DOHH2 (cell line): Measurements from ENCODE around the gene IFITM2.
"Not testable (repeated sequence)": the region's sequence is repeated elsewhere in the genome, so short reads cannot be mapped to it uniquely, and the experiment has no call there.

Experiments used
- EZH2phosphoT487 ChIP-seq: fragments of 200-600 bp; sonication (generic); IDR thresholded peaks from 2 replicates; pipeline ENCODE4 v1.6.1; 2017; ENCODE audit warnings: borderline replicate concordance, mild to moderate bottlenecking, antibody characterized with exemption, low read length, moderate library complexity, mixed read lengths
- TF ChIP-seq, protein P1 (sequence below): fragments of 200-600 bp; sonication (generic); IDR thresholded peaks from one replicate; pipeline ENCODE4 v1.5.1; 2014; ENCODE audit warnings: antibody characterized with exemption, mild to moderate bottlenecking, low read depth, low read length; ENCODE audit not compliant: poor library complexity, severe bottlenecking

DNA sequence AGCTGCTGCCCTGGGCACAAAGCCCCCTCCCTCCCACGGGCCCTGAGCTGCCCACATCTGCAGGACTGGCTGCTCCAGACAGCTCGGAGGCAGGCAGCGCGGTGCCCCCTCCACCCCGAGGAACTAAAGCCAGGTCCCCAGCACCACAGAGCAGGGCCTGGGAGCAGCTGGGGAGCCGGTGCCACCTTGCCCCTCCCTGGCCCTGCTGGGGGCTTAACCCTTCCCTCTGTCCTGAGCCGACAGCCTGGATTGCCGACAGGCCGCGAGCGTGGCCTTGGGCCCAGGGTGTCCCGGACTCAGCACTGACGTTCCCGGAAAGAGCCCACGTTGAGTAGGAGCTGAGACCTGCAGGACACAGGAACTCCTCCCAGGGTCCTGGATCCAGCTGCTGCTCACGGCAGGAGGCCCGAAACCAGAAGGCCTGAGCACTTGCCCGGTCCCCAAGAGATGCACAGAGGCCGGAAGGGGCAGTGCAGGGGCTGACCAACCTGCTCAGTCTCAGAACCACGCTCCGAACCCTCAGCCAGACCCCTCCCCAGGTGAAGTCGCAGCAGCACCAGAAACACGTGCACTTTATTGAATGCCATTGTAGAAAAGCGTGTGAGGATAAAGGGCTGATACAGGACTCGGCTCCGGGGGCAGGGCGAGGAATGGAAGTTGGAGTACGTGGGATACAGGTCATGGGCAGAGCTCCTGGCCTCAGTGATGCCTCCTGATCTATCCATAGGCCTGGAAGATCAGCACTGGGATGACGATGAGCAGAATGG lies 11.7 kb downstream of the IFITM2 start:
- TF ChIP-seq, protein P1, sequence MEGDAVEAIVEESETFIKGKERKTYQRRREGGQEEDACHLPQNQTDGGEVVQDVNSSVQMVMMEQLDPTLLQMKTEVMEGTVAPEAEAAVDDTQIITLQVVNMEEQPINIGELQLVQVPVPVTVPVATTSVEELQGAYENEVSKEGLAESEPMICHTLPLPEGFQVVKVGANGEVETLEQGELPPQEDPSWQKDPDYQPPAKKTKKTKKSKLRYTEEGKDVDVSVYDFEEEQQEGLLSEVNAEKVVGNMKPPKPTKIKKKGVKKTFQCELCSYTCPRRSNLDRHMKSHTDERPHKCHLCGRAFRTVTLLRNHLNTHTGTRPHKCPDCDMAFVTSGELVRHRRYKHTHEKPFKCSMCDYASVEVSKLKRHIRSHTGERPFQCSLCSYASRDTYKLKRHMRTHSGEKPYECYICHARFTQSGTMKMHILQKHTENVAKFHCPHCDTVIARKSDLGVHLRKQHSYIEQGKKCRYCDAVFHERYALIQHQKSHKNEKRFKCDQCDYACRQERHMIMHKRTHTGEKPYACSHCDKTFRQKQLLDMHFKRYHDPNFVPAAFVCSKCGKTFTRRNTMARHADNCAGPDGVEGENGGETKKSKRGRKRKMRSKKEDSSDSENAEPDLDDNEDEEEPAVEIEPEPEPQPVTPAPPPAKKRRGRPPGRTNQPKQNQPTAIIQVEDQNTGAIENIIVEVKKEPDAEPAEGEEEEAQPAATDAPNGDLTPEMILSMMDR: not testable (repeated sequence)
- TF ChIP-seq EZH2phosphoT487: not testable (repeated sequence)
